Stimulated activated naive B cell treated with anti-CD40 and anti-IgM and Interleukin-4, amounts not matched to agents 10 μg/mL and 1 μg/mL and 100 μg/mL, for 72 hours (primary cell): ENCODE data around the gene POLR2F.
"Not testable (repeated sequence)": the region's sequence is repeated elsewhere in the genome, so short reads cannot be mapped to it uniquely, and the experiment has no call there.

ENCODE experiments used
- ATAC-seq, 2 donors: fragments of 150-1000 bp; cut with Tn5 transposase; replicated peaks; 2 replicates each; pipeline ENCODE4 v1.10.0; 2021; ENCODE audit warnings: moderate library complexity in 1 of 2
- DNase-seq: peaks from one replicate; pipeline ENCODE4 v3.0.0; 2021
- H3K27ac Mint-ChIP-seq: one replicate; pipeline ENCODE4 v1.8.0; 2022; ENCODE audit warnings: mild to moderate bottlenecking, mixed read lengths
- H3K27me3 Mint-ChIP-seq, 2 donors: one replicate each; pipeline ENCODE4 v1.8.0; 2022; ENCODE audit warnings: mixed read lengths in 2 of 2
- H3K36me3 Mint-ChIP-seq, 2 donors: one replicate each; pipeline ENCODE4 v1.8.0; 2022; ENCODE audit warnings: mixed read lengths in 2 of 2, mild to moderate bottlenecking in 1 of 2
- H3K4me1 Mint-ChIP-seq, 2 donors: one replicate each; pipeline ENCODE4 v1.8.0; 2022; ENCODE audit warnings: mixed read lengths in 2 of 2, mild to moderate bottlenecking in 1 of 2
- H3K4me3 Mint-ChIP-seq, 2 donors: one replicate each; pipeline ENCODE4 v1.8.0; 2022; ENCODE audit warnings: mild to moderate bottlenecking in 2 of 2, mixed read lengths in 2 of 2, moderate library complexity in 1 of 2
- H3K9me3 Mint-ChIP-seq, 2 donors: one replicate each; pipeline ENCODE4 v1.8.0; 2022; ENCODE audit warnings: mixed read lengths in 2 of 2, mild to moderate bottlenecking in 1 of 2

The POLR2F gene

DNA sequence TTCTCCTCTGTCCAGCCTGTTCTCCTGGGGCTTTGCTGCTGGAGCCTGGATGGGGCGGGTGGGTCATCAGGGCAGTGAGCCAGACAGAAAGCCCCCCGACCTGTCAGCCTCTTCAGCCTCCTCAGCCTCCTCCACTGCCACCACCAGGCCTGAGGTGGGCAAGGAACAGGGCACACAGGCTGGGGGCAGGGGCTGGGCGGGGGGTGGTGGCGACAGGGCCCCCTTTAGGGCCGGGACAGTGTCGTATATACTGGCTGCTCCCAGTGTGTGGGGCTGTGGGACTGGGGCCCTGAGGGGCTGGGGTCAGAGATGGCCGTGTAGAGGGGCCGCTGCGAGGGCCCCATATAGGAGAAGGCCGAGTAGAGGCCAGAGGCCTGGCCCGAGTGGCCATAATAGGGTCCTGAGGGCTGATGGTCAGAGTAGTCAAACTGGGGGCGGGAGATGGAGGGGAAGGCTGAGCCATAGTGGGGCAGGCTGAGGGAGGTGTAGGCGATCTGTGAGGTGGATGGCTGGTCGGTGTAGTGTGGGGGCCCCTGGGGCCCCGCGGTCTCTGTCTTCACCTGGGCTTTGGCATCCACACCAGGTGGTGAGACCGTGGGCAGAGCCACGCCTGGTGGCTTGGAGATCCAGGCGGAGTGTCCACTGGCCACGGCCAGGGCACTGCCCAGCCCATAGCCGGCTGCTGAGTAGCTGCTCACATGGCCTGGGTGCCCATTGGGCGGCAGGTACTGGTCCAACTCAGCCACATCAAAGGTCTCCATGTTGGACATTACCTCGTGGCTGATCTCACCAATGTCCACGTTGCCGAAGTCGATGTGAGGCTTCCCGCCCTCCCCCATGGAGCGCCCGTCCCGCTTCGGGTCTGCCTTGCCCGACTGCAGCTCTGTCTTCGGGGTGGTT, 20.0 kb downstream of the POLR2F start:
- H3K4me3 Mint-ChIP-seq = no peak overlapping the region
- peaks cover 37 to 50% of the 10 kb centered on the region in 2 donors for H3K36me3 Mint-ChIP-seq
- H3K4me1 Mint-ChIP-seq = peaks cover 0 to 8% of the 10 kb centered on the region in 2 donors
- no peaks in the 10 kb centered on the region for H3K9me3 Mint-ChIP-seq
- DNase-seq (no peak), ATAC-seq (no peak)
- H3K27me3 Mint-ChIP-seq = no peaks in the 10 kb centered on the region
- no peak overlapping the region for H3K27ac Mint-ChIP-seq

GRCh38 chr22:37975153-37975552, 21.7 kb downstream of the POLR2F start:
- DNase-seq = no peak
- H3K4me1 Mint-ChIP-seq = peaks cover 0 to 8% of the 10 kb centered on the region in 2 donors
- no peak overlapping the region for H3K4me3 Mint-ChIP-seq
- peak overlapping the region; percentile 60 for H3K27ac Mint-ChIP-seq
- no peaks in the 10 kb centered on the region for H3K27me3 Mint-ChIP-seq
- ATAC-seq = no peak
- H3K36me3 Mint-ChIP-seq = peaks cover 33 to 42% of the 10 kb centered on the region in 2 donors
- H3K9me3 Mint-ChIP-seq = no peaks in the 10 kb centered on the region

GRCh38 chr22:37976022-37976421, 22.5 kb downstream of the POLR2F start:
- peaks cover 32 to 44% of the 10 kb centered on the region in 2 donors for H3K36me3 Mint-ChIP-seq
- H3K27ac Mint-ChIP-seq, H3K9me3 Mint-ChIP-seq, DNase-seq, H3K4me3 Mint-ChIP-seq, H3K27me3 Mint-ChIP-seq, H3K4me1 Mint-ChIP-seq, ATAC-seq: not testable (repeated sequence)

DNA sequence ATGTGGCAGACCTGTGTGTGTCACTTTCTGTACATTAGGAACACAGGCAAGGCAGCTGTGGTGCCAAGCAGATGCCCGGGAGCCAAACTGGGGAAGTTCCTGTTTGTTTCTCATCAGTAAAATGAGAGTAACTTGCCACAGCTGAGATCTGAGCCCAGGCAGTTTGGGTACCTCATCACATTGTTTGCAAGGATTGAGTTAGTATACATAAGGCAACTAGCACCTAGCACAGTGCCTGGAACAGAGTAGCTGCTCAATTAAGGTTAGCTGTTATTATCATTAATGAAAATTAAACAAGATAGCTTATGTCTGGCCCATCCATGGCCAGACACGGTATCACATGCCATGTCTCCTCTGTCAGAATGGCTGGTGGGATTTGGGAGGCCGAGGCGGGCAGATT, 23.0 kb downstream of the POLR2F start:
- Mint-ChIP-seq H3K4me3 (no peak overlapping the region), H3K9me3 (no peaks in the 10 kb centered on the region), H3K36me3 (peaks cover 28 to 41% of the 10 kb centered on the region in 2 donors), H3K27me3 (no peaks in the 10 kb centered on the region), H3K4me1 (peaks cover 0 to 6% of the 10 kb centered on the region in 2 donors), H3K27ac (no peak overlapping the region)
- ATAC-seq (no peak), DNase-seq (no peak)

DNA sequence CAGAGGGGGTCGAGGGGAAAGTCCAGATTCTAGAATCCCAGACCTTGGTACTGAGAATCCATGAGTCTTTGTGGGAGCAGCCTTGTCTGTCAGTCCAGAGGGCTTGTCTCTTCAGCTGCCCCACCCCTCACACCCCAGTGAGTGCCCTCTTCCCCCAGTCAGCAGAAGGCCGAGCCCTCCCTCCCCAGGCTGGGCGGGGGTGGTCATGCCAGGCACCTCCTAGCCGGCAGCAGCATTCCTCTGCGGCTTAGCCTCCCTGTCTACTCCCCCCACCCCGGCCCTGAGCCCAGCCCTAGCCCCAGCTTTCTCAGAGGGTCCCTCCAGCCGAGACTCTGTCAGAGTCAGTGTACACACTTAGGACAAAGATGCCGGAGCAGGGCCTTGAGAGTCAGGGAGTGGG, 26.3 kb downstream of the POLR2F start:
- Mint-ChIP-seq H3K4me3 (no peak overlapping the region), H3K27ac (no peak overlapping the region), H3K36me3 (peaks cover 38 to 50% of the 10 kb centered on the region in 2 donors), H3K4me1 (peaks cover 0 to 3% of the 10 kb centered on the region in 2 donors), H3K9me3 (no peaks in the 10 kb centered on the region), H3K27me3 (no peaks in the 10 kb centered on the region)
- DNase-seq (no peak), ATAC-seq (no peak)

DNA sequence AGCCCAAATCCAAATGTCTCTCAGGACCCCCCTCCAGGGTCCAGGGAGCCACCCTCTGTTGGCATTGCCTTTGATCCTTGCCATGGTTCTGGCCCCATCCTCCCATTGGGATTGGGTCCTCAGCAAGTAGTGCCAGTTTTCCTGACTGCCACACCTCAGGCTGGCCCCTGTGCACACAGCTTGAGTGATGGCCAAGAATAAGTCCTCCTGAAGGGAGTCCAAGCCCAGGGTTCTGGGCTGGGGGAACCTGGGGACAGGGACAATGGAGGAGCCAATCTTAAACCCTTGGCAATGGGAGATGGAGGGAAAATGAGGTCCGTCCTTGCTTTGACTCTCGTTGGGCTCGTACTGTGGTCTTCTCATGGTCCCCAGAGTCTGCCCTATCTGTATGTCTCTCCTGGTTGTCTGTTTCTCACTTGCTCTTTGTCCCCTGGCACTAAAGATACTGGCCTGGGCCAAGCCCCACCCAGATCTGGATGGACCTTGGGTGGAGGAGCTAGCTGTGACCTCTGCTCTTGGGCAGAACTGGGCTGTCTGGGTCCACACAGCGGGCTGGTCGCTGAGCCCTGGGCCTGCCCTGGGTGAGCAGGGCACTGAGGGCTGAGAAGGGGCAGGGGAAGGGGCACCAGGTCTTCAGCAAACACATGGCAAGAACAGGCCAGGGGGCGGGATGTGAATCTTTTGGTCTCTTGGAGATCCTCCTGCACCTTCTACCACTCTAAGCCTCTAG, 27.9 kb downstream of the POLR2F start:
- Mint-ChIP-seq H3K36me3 (peaks cover 33 to 43% of the 10 kb centered on the region in 2 donors), H3K4me3 (no peak overlapping the region), H3K27me3 (no peaks in the 10 kb centered on the region), H3K27ac (peak overlapping the region; percentile 39), H3K4me1 (no peaks in the 10 kb centered on the region), H3K9me3 (no peaks in the 10 kb centered on the region)
- no peak for ATAC-seq
- no peak for DNase-seq

- H3K4me1 Mint-ChIP-seq = no peaks in the 10 kb centered on the region
- ATAC-seq = no peak
- H3K36me3 Mint-ChIP-seq = peaks cover 30 to 38% of the 10 kb centered on the region in 2 donors
- no peaks in the 10 kb centered on the region for H3K9me3 Mint-ChIP-seq
- peak overlapping the region; percentile 0 for H3K27ac Mint-ChIP-seq
- no peaks in the 10 kb centered on the region for H3K27me3 Mint-ChIP-seq
- no peak for DNase-seq
- H3K4me3 Mint-ChIP-seq = peak overlapping the region in 1 of 2 donors; percentile 19
These were observed 28.8 kb downstream of the POLR2F start for GRCh38 chr22:37982151-37982785.

DNA sequence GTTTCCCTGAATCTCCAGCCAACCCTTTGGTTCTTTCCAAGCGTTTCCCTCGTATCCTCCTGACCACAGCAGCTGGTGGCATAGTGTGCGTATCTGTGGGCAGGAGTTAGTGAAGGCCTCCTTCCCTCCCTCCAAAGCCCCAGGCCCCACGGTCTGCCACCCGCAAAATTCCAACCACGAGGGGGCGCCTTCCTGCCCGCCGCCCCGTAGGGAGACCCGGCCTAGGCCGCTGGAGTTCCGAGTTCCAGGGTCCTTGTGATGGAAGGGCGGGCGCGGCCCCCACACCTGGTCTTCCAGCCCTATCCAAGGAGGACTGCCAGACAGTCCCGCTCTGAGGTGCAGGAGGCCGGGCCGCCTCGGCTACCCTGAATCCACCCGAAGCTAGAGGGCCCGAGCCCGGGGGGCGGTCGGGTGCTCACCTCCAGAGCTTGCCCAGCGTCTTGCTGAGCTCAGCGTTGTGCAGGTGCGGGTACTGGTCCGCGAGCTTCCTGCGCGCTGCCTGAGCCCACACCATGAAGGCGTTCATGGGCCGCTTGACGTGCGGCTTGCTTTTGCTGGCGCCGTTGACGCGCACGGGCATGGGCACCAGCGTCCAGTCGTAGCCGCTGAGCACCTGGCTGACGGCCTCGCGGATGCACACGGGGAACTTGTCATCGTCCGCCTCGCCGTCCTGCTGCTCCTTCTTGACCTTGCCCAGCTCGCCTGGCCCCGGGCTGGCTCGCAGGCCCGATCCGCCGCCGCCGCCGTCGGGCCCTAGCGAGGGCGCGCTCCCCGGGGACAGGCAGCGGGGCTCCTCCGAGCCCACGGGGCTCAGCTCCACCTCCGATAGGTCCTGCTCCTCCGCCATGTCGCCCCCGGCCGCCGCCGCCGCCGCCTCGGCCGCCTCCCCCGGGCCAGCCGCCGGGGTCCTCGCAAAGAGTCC, 29.7 kb downstream of the POLR2F start:
- H3K36me3 Mint-ChIP-seq = peaks cover 23 to 30% of the 10 kb centered on the region in 2 donors
- no peaks in the 10 kb centered on the region for H3K9me3 Mint-ChIP-seq
- H3K4me1 Mint-ChIP-seq = no peaks in the 10 kb centered on the region
- no peak for ATAC-seq
- no peak for DNase-seq
- H3K4me3 Mint-ChIP-seq = no peak overlapping the region
- H3K27ac Mint-ChIP-seq = no peak overlapping the region
- H3K27me3 Mint-ChIP-seq = no peaks in the 10 kb centered on the region

GRCh38 chr22:37983860-37984791, 30.6 kb downstream of the POLR2F start, which contains the start of gene SOX10:
Gene SOX10, minus strand, starts transcription at chr22:37984555. Its CDS starts 771 bp downstream, at chr22:37983784.
- no peaks in the 10 kb centered on the region for H3K9me3 Mint-ChIP-seq
- no peak within 1 kb of the TSS for H3K4me3 Mint-ChIP-seq
- peak within 1 kb of the TSS; percentile 27 for H3K27ac Mint-ChIP-seq
- ATAC-seq (no peak), DNase-seq (no peak)
- no peaks in the 10 kb centered on the region for H3K4me1 Mint-ChIP-seq
- peaks cover 22 to 30% of the 10 kb centered on the region in 2 donors for H3K36me3 Mint-ChIP-seq
- H3K27me3 Mint-ChIP-seq = no peaks in the 10 kb centered on the region

DNA sequence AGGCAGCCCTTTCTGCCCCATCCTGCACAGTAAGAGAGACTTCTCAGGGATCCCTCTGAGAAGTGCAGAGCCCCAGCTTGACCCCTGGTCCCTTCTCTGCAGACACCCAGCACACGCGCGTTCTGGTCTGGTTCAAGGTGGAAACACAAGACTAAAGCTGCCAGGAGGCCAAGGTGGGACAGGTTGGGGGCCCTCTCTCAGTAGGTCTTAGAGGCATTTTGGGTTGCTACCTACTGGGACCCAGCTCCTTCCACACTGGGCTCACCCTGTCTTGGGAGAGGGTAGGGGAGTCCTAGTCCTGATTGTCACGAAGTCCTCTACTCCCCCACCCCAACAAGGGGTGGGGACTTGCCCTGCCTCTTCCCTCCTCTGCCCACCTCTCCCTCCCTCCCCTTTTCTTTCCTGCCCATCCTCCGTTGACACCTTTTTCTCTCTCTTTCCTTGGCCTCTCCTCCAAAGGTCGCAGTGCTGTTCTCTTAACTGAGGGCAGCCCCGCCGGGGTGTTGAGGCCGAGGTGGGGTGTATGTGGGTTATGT, 31.6 kb downstream of the POLR2F start:
- Mint-ChIP-seq H3K36me3 (peaks cover 20 to 29% of the 10 kb centered on the region in 2 donors), H3K27ac (no peak overlapping the region), H3K9me3 (no peaks in the 10 kb centered on the region), H3K27me3 (no peaks in the 10 kb centered on the region), H3K4me3 (no peak overlapping the region), H3K4me1 (no peaks in the 10 kb centered on the region)
- DNase-seq (no peak), ATAC-seq (no peak)

DNA sequence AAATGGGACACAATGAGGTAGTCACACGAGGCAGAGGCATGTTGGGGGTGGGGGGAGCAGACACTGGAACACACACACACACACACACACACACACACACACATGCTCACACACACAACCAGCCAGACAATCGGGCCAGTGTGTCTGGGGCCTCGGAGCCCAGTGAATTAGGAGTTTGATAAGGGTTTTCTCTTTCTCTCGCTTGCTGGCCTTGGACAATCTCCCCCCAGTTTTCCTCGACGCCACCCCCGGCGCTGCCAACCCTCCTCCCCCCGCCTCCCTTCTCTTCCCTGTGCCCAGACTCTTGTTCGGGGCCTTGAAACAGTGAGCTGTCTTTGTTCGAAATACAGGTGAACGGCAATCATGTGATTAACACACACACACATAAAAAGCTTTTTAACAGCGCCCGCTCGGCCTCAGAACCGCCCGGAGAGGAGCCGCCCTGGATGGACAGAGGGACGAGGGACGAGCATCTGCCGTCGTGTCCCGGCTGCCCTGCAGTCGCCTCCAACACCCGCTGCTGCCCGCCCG, 32.3 kb downstream of the POLR2F start:
- Mint-ChIP-seq H3K4me3 (no peak overlapping the region), H3K4me1 (no peaks in the 10 kb centered on the region), H3K27me3 (no peaks in the 10 kb centered on the region), H3K27ac (no peak overlapping the region), H3K9me3 (no peaks in the 10 kb centered on the region), H3K36me3 (peaks cover 18 to 23% of the 10 kb centered on the region in 2 donors)
- ATAC-seq (no peak), DNase-seq (no peak)

- H3K36me3 Mint-ChIP-seq = peaks cover 18 to 23% of the 10 kb centered on the region in 2 donors
- H3K4me3 Mint-ChIP-seq = no peak overlapping the region
- H3K9me3 Mint-ChIP-seq = no peaks in the 10 kb centered on the region
- no peak for ATAC-seq
- H3K4me1 Mint-ChIP-seq = no peaks in the 10 kb centered on the region
- no peak overlapping the region for H3K27ac Mint-ChIP-seq
- no peak for DNase-seq
- no peaks in the 10 kb centered on the region for H3K27me3 Mint-ChIP-seq
These were observed 32.9 kb downstream of the POLR2F start for GRCh38 chr22:37986371-37986770.
